ENCODE measurements around the gene HNRNPAB.
"Not testable (repeated sequence)": the region's sequence is repeated elsewhere in the genome, so short reads cannot be mapped to it uniquely, and the experiment has no call there.

The HNRNPAB gene

DNA sequence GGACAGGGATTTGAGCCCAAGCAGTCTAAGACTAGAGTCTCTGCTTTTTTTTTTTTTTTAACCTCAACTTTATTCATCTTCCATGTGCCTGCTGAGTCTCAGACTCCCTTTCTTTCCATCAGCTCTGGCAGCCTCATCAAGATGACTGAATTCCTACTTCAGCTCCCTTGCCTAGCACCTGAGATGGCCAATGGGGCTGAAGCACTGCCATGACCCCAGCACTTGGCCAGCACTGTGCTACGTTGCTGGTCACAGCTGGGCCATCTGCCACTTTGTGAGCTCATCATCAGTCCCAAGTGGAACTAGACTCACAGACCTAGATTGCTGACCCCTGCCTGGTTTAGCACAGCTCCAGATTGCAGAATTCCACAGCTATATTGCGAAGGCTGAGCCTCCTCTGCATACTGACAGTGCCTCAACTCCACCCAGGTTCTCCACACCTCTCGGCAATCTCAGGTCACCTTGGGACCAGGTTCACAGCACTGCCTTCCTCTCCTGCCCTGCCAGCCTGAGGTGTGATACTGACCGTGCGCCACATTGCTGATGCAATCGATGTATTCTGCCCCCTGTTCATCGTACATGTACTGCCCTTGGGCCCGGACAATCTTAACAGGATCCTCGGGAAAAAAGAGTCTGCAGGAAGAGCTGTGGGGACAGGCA, 26.7 kb downstream of the HNRNPAB start:
- no peak for DNase-seq (ENCODE audit: low read depth in 3 of 3)

- no peak for DNase-seq (ENCODE audit: low read depth in 3 of 3)
These were observed 27.3 kb downstream of the HNRNPAB start for GRCh38 chr5:178231539-178232123.

- DNase-seq (ENCODE audit: low read depth in 3 of 3): peak; percentile 32 to 68 (median 41)
These were observed 28.0 kb downstream of the HNRNPAB start, which contains the start of gene PHYKPL for GRCh38 chr5:178232124-178232919. Gene PHYKPL (minus strand): TSS chr5:178232802. CDS start chr5:178232550, 252 bp downstream.

DNA sequence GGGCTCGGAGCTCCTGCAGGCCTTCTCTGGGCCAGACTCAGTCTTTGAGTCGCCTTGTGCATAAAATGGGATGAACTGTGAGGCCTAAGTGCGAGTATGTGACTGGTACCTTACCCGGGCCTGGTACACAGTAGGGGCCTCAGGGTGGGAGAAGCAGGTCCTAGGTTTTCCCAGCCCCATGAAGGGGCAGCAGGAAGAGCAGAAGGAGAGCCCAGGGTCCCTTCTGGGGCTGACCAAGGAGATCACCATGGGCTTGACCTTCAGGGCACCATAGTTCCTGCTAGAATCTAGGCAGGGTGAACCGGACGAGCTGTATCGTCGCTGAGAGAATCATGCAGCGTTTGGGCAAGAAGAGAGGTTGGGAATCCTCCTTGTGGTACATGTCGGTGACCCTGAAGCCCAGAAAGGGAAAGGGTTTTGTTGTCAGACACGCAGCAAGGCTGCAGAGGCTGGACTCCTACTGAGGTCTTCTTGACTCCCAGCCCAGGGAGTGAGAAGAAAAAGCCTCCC, 28.6 kb downstream of the HNRNPAB start:
- DNase-seq (ENCODE audit: low read depth in 3 of 3): no peak

GRCh38 chr5:178234121-178234749, 29.9 kb downstream of the HNRNPAB start:
- no peak for DNase-seq (ENCODE audit: low read depth in 3 of 3)

DNA sequence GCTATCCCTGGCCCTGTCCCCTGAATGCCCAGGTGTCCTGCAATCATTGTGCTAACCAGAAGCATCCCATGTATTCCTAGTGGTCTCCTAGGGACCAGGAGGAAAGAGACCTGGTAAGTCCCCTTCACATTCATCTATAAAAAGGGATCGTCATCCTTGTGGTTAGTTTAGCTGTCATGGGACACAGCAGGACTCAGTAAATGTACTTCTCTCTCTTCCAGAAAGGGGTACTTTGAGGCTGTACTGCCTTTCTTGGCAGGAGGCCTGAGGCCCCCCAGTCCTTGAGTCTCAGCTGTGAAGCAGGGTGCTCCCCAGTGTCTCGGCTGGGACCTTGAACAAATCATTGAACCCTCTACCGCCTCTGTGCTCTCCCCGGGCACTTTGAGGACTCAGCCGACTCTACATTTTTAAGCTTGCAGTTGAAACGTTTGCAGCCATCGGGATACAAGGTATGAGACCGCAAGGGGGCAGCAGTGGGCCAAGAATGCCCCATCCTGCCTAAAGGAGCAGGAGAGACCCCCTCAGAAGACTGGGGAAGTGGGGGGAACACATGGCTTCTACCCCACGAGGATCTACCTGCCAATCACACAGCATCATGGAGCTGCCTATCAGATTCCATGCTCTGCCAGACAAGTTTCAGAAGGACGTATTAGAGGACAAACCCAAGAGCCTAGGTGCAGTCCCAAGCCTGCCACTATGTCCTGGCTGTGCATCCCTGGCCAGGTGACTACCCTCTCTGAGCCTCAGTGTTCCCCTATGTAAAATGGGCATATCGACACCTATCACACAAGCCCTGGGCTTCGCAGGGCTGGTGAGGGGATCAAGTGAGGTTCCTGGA, 30.6 kb downstream of the HNRNPAB start:
- peak; percentile 48 to 76 (median 53) for DNase-seq (ENCODE audit: low read depth in 3 of 3)

- no peak for DNase-seq (ENCODE audit: low read depth in 3 of 3)
These were observed 31.2 kb downstream of the HNRNPAB start for GRCh38 chr5:178235588-178235974.

- DNase-seq (ENCODE audit: low read depth in 3 of 3): no peak
These were observed 31.8 kb downstream of the HNRNPAB start for GRCh38 chr5:178236126-178236525.

DNA sequence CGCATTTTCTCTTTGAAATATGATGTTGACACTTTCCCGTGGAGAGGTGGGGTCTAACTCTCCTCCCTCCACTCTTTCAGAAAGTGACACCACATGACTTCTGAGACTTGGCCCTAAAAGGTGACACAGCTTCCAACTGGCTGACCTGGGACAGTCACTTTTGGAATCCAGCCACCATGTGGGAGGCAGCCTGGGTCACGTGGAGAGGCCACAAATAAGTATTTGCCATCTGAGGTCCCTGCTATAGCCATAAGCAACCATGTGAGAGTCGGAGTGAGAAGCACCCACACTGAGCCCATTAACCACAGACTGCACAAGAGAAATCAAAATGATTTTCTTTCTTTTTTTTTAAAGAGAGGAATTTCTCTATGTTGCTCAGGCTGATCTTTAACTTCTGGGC, 32.3 kb downstream of the HNRNPAB start:
- DNase-seq (ENCODE audit: low read depth in 3 of 3): no peak

DNA sequence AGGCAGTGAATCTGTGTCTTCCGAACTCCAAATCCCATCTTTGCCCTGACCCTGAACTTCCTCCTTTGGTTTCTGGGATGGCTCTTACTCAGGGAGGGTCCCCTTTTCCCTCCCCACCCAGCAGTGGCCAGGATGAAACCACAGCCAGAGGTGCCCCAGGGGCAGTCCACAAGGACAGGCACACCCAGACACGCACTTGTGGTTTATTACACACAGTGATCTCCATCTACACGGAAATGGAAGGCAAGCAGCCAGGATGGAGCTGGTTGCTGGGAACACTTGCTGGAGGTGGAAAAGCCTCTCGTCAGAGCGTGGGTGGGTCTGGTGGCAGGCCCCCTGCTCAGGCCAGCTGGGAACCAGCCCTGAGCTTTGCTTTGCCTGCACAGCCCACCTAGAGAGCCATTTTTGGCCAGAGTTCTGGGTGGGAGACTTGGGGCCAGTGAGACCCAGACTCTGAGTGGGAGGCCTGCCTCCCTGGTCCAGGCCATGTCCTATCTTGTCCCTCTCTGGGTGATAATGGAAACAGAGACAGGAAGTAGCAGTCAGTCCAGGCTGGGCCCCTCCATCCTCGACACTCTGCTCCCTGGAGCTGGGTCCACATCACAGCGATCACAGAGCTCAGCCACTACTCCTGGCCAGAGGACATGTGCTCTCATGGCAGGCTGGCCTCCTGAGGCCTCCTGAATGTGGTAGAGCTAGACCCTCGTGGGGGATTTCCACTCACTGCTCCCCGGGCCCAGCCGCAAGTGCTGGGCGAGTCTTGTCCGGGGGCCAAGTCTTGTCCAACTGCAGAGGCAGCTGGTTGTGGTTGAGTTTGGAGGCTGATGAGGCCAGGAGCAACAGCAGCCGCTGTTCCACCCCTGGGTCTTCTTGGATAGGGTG, 33.3 kb downstream of the HNRNPAB start:
- DNase-seq (ENCODE audit: low read depth in 3 of 3): no peak

- no peak for DNase-seq (ENCODE audit: low read depth in 3 of 3)
These were observed 33.9 kb downstream of the HNRNPAB start for GRCh38 chr5:178238313-178238635.

- no peak for DNase-seq (ENCODE audit: low read depth in 3 of 3)
These were observed 34.6 kb downstream of the HNRNPAB start for GRCh38 chr5:178238711-178239592.

DNA sequence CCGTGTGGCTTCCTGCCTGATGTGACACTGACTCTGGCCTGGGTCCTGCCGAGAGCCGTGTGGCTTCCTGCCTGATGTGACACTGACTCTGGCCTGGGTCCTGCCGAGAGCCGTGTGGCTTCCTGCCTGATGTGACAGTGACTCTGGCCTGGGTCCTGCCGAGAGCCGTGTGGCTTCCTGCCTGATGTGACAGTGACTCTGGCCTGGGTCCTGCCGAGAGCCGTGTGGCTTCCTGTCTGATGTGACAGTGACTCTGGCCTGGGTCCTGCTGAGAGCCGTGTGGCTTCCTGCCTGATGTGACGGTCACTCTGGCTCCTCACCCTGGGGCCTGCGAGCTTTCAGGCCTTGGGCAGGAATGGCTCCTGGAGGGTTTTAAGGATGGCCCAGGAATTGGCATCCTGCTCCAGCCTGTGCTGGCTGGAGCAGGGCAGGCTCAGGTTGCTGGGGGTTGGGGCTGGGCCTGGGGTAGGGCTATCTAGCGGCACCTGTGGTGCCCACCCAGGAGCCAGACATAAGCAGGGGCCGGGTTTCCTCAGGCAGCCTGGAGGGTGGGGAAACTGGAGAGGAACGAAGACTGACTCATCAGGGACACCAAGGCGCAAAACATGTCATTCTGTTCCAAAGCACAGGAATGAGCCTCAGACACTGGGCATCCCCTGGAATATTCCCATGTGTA, 35.4 kb downstream of the HNRNPAB start:
- DNase-seq (ENCODE audit: low read depth in 3 of 3): not testable (repeated sequence)

DNA sequence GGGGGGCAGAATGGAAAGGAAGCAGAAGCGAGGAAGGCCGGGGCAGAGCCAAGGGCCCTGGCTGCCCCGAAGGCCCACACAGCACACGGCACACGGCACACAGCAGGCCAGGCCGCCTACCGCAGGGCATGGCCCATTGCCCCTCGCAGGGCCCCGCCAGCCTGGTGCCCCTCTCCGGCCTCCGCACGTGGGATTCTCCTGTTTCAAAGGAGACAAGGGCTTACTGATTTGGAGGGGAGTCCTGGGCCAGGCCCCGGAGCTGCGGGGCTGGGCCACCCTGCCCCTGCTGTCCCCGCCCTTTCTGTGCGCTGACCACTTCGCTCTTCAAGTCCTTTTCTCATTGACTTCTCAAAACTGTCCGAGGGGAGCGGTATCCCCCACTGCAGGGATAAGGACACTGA, 36.0 kb downstream of the HNRNPAB start:
- DNase-seq (ENCODE audit: low read depth in 3 of 3): no peak

DNA sequence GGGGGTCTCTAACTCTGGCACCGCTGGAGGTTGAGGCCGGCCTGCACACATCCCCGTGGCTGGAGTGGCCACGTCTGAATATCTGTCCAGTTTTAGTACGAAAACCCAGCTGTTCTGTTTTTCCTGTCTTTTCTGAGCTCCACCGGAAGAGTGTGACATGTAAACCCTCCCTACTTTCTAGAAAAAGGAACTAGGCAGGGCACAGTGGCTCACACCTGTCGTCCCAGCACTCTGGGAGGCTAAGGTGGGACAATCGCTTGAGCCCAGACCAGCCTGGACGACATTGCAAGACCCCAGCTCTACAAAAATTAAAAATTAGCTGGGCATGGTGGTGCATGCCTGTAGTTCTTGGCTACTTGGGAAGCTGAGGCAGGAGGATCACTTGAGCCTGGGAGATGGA, 36.4 kb downstream of the HNRNPAB start:
- DNase-seq (ENCODE audit: low read depth in 3 of 3): no peak

DNA sequence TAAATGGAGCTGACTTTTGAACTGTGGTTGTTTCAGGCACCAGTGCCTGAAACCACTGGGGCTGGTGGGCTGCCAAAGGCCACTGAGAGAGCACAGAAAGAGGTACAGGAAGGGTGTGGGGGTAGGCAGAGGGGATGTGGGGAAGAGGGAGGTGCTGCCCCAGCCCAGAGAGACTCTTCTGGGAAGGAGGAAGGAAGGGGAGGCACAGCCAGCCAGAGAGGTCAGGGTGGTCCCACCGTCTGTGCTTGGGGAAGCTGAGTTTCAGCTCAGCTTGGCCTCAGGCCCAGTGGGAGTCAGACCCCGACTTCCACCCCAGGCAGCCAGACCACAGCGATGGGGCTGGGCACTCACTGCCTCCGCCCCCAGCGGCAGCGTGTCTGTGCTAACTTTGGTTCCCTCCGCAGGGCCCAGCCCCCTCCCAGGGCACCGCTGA, 36.9 kb downstream of the HNRNPAB start:
- DNase-seq (ENCODE audit: low read depth in 3 of 3): no peak

- DNase-seq (ENCODE audit: low read depth in 3 of 3): no peak
These were observed 37.4 kb downstream of the HNRNPAB start for GRCh38 chr5:178241688-178242231.

- DNase-seq (ENCODE audit: low read depth in 3 of 3): no peak
These were observed 38.1 kb downstream of the HNRNPAB start for GRCh38 chr5:178242416-178242815.

Data from stimulated activated CD4-positive, alpha-beta T cell treated with anti-CD3 and anti-CD28 coated beads, TNF-alpha, amount 100 ng/mL, for 24 hours (primary cell).